PC-3 (cell line): ENCODE data around the gene DOCK8.

Experiments used
- EZH2 ChIP-seq: fragments of 300-600 bp; sonication (generic); IDR thresholded peaks from one replicate; pipeline ENCODE4 v1.6.1; 2017; ENCODE audit warnings: antibody characterized with exemption, mild to moderate bottlenecking, low read length; ENCODE audit not compliant: unreplicated experiment
- EZH2phosphoT487 ChIP-seq: fragments of 300-600 bp; sonication (generic); IDR thresholded peaks from 2 replicates; pipeline ENCODE4 v1.6.1; 2018; ENCODE audit warnings: mild to moderate bottlenecking, antibody characterized with exemption, low read length, borderline replicate concordance
- TF ChIP-seq, protein P1 (sequence below): fragments of 300-600 bp; sonication (generic); conservative IDR thresholded peaks from 2 replicates; pipeline ENCODE4 v1.5.1; 2017; ENCODE audit warnings: antibody characterized with exemption, low read depth, mild to moderate bottlenecking, low read length

GRCh38 chr9:268616-269015, 54.0 kb downstream of the DOCK8 start:
- TF ChIP-seq, protein P1, sequence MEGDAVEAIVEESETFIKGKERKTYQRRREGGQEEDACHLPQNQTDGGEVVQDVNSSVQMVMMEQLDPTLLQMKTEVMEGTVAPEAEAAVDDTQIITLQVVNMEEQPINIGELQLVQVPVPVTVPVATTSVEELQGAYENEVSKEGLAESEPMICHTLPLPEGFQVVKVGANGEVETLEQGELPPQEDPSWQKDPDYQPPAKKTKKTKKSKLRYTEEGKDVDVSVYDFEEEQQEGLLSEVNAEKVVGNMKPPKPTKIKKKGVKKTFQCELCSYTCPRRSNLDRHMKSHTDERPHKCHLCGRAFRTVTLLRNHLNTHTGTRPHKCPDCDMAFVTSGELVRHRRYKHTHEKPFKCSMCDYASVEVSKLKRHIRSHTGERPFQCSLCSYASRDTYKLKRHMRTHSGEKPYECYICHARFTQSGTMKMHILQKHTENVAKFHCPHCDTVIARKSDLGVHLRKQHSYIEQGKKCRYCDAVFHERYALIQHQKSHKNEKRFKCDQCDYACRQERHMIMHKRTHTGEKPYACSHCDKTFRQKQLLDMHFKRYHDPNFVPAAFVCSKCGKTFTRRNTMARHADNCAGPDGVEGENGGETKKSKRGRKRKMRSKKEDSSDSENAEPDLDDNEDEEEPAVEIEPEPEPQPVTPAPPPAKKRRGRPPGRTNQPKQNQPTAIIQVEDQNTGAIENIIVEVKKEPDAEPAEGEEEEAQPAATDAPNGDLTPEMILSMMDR = no peak
- TF ChIP-seq EZH2 (no peak), EZH2phosphoT487 (no peak)
